HG03196 (cell line): ENCODE data around the gene COL16A1.

Source experiments
- ATAC-seq: cut with Tn5 transposase; IDR thresholded peaks from one replicate; pipeline ENCODE4 v1.9.1; 2021; ENCODE audit not compliant: unreplicated experiment

Gene COL16A1

GRCh38 chr1:31703431-31704270 is at the start of gene COL16A1:
COL16A1 (minus strand) TSS chr1:31704017; CDS start chr1:31702193, 1,824 bp downstream.
- no peak for ATAC-seq

GRCh38 chr1:31752952-31753475 is 49.2 kb upstream of the COL16A1 start:
- ATAC-seq = no peak

GRCh38 chr1:31752258-31752657 is 48.4 kb upstream of the COL16A1 start:
- no peak for ATAC-seq

- ATAC-seq = no peak
Measured at GRCh38 chr1:31751822-31752241, 48.0 kb upstream of the COL16A1 start.

- ATAC-seq = no peak
Measured at GRCh38 chr1:31750858-31751510, 47.2 kb upstream of the COL16A1 start.

GRCh38 chr1:31749785-31750735 is 46.2 kb upstream of the COL16A1 start:
- ATAC-seq = no peak

GRCh38 chr1:31748365-31748764 is 44.5 kb upstream of the COL16A1 start:
- no peak for ATAC-seq

GRCh38 chr1:31747304-31747703 is 43.5 kb upstream of the COL16A1 start:
- no peak for ATAC-seq

GRCh38 chr1:31746687-31747086 is 42.9 kb upstream of the COL16A1 start:
- ATAC-seq = no peak

- no peak for ATAC-seq
Measured at GRCh38 chr1:31745946-31746670, 42.3 kb upstream of the COL16A1 start.

GRCh38 chr1:31745096-31745945 is 41.5 kb upstream of the COL16A1 start:
- ATAC-seq = no peak

- ATAC-seq = no peak
Measured at GRCh38 chr1:31744165-31744888, 40.5 kb upstream of the COL16A1 start.

- ATAC-seq = no peak
Measured at GRCh38 chr1:31742462-31743212, 38.8 kb upstream of the COL16A1 start.

GRCh38 chr1:31739346-31739745 is 35.5 kb upstream of the COL16A1 start:
- ATAC-seq = no peak

GRCh38 chr1:31736675-31737074 is 32.9 kb upstream of the COL16A1 start:
- ATAC-seq = no peak

GRCh38 chr1:31735571-31735970 is 31.8 kb upstream of the COL16A1 start:
- no peak for ATAC-seq

- no peak for ATAC-seq
Measured at GRCh38 chr1:31734582-31735107, 30.8 kb upstream of the COL16A1 start.
